HG03575 (cell line): ENCODE results near the gene ZFP62.
"Not testable (repeated sequence)": the region's sequence is repeated elsewhere in the genome, so short reads cannot be mapped to it uniquely, and the experiment has no call there.

Source experiments
- ATAC-seq: cut with Tn5 transposase; IDR thresholded peaks from one replicate; pipeline ENCODE4 v1.9.1; 2021; ENCODE audit not compliant: unreplicated experiment, insufficient number of reproducible peaks, low FRiP score; ENCODE audit errors: extremely low read depth

Gene ZFP62

DNA sequence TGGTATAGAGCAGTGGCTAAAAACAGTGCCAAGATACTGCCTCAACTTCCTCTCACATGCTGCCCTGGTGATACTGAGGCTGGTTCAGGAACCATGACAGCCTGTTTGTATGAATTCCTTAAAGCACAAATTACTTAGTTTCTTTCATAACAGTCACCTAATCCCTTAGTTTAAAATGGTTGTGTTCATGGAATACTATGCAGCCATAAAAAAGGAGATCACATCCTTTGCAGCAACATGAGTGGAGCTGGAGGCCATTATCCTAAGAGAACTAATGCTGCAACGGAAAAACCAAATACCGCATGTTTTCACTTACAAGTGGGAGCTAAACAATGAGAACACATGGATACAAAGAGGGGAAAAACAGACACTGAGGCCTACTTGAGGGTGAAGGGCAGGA, 21.8 kb downstream of the ZFP62 start:
- no peak for ATAC-seq

DNA sequence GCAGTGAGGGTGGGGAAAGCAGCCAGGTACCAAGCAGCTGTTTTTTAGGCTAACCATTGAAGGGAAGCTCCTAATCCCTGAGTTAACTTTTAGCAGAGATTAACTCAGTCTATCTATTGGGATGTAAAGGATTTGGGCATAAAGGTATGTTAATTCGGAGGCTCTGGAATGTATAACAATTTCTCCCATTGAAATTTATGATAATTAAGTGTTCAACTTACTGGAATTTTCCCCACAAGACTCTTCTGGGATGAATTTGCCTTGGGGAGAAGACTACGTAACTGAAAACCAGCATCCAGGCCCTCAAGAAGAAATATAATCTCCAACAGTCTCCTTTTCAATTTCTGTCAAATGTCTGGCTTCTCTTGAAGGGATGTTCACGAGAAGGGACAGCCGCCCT, 23.6 kb downstream of the ZFP62 start:
- ATAC-seq = no peak

DNA sequence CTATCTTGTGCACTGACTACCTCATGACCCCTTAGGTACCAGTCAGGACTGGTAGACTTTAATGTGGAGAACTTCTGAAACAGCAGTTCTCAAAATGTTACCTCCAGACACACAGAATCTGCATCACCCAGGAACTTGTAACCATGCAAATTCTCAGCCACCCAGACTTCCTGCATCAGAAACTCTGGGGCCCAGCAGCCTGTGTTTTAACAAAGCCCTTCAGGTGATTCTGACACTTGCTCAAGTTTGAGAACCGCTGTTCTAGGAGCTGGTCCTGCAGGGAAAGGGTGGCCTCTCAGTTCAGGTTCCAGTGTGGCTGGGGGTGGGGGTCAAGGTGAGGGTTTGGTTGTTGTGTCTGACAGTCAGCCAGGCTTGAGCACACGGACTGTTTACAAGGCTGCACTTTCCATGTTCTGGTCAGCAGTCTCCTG, 28.4 kb downstream of the ZFP62 start:
- no peak for ATAC-seq

DNA sequence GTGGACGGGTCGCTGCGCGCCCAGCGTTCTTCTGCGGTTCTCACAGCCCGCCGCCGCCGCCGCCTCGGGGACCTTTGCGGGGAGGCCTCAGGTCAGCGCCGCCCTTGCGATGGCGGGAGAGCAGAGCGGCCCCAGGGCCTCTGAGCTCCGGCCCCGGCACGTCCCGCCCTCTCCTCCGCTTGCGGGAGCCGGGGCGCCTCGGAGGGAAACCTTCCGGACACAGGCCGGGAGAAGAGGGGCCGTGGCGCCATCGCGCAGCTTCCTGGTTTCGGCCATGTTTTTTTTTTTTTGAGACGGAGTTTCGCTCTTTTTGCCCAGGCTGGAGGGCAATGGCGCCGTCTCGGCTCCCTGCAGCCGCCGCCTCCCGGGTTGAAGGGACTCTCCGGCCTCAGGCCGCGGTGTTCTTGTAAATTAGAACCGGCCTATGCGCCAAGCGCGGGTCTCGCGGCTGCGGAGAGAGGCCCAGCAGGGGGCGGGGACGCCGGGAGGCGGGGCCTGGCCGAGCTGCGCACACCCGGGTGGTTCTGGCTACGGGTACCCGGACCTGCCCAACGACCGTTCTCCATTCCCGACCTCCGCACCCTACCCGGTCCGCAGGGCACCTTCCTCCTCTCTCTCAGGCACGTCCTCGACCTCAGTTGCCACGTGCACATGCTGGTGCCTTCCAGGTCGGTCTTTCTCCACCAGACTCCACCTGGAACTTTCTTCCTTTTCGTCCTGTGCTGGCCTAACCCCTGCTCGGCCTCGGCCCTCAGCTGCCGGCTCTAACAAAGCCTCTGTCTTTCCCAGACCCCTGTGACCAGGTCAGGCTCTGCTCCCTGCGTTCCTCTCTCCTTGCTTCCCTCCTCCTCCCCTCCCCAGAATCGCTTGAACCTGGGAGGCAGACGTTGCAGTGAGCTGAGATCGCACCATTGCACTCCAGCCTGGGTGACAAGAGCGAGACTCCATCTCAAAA, 29.7 kb downstream of the ZFP62 start:
- peak; percentile 31 for ATAC-seq

DNA sequence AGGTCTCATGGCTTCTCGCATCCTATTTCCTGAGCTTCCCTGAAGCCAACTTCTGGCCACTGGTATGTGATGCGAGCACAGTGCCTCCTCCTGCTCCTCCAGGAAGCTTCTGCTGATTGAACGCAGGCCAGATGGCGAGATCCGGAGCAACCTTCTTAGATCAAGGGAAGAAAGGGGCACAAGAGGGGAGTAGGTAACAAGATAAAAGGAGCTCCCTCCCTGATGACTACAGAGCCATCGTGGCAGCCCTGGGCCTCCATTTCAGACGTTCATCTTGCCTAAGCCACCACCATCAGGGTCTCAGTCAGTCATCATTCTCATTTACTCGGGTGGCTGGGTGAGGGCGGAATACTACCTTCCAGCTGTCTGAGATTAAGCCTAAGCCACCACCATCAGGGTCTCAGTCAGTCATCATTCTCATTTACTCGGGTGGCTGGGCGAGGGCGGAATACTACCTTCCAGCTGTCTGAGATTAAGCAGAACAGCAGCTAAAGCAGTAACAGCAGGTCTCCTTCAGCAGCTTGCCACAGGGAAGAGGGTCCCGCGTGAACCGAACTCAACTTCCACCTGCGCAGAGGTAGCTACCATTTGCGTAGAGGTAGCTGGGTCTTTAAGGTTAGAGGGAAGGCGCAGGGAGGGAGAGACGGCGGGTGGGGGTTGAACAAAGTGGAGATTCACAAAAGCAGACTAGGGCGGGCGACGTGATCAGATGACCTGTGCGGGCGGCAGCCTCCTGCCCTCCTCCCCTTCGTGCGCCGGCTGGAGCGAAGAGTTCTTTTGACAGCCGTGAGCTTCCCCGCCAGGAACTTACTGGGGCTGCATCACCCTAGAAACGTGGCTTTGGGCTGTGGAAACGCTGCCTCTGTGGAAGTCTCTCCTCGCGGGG, 30.6 kb downstream of the ZFP62 start:
- ATAC-seq = no peak

- no peak for ATAC-seq
Observed at GRCh38 chr5:180829726-180830125, 31.4 kb downstream of the ZFP62 start.

DNA sequence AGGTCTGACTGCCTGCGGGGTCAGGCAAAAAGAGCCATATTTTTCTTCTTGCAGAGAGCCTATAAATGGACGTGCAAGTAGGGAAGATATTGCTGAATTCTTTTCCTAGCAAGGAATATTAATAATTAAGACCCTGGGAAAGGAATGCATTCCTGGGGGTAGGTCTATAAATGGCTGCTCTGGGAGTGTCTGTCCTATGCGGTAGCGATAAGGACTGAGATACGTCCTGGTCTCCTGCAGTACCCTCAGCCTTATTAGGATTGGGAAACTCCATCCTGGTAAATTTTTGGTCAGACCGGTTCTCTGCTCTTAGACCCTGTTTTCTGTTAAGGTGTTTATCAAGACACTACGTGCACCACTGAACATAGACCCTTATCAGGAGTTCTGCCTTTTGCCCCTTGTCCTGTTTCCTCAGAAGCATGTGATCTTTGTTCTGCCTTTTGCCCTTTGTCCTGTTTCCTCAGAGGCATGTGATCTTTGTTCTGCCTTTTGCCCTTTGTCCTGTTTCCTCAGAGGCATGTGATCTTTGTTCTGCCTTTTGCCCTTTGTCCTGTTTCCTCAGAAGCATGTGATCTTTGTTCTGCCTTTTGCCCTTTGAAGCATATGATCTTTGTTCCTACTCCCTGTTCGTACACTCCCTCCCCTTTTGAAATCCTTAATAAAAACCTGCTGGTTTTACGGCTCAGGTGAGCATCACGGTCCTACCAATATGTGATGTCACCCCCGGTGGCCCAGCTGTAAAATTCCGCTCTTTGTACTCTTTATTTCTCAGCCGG, 32.1 kb downstream of the ZFP62 start:
- not testable (repeated sequence) for ATAC-seq

GRCh38 chr5:180827374-180827773, 33.7 kb downstream of the ZFP62 start:
- ATAC-seq = not testable (repeated sequence)

DNA sequence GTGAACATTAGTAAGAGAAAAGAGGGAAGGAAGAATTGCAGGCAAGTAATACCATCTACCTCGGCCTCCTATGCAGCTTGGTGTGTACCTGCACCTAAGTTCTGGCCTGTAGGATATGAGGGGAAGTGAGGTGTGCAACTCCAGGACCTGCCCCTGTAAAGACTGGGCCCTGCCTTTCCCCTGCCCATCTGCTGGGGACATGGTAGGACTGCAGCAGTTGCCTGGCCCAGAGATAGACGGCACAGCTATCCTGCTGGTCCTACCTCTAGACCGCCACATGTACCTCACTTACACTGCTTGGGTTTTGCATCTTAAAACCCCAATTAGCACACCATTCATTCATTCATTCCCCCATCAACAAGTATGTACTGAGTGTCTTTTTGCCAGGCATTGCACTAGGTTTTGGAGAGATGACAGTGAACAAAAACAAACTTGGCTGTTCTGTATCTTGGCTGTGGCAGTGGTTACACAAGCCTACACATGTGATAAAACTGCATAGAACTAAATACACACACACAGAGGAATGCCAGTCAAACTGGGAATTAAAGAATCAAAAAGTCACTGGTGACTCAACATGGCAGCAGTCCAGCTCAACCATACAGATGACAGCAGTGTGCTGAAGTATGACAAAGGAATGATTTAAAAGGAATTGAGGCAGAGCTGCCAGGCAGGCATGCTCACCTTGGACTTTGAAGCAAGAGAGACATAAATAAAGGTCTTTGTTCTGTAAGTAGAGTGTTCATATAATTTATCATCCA, 35.1 kb downstream of the ZFP62 start:
- no peak for ATAC-seq

GRCh38 chr5:180824630-180825476, 36.2 kb downstream of the ZFP62 start:
- ATAC-seq = no peak

DNA sequence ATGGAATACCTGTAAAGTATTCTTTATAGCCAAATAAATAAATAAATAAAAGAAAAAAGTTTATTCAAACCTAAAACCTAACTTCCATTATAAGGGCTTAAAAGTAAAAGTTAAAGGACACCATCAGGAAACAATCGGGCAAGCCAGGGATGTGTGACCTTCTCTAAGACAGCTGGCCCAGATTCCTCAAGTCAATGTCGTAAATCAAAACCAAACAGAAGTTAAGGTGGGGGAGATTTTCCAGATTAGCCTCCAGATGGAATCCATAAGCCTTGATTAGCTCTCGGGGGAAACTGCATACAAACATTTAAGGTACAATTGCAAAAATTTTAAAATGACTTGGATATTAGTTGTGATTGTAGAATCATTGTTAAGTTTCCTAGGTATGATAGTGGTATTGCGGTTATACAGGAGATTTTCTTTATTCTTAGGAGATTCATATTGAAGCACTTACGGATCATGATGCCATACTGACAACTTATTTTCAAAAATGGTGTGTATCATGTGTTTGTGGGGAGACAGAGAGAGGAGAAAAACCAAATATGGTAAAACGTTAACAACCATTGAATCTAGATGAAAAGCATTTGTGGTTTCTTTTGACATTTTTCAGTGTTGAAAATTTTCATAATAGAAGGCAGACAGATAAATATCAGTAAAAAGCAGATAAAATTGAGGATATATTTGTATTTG, 37.0 kb downstream of the ZFP62 start:
- ATAC-seq = no peak

DNA sequence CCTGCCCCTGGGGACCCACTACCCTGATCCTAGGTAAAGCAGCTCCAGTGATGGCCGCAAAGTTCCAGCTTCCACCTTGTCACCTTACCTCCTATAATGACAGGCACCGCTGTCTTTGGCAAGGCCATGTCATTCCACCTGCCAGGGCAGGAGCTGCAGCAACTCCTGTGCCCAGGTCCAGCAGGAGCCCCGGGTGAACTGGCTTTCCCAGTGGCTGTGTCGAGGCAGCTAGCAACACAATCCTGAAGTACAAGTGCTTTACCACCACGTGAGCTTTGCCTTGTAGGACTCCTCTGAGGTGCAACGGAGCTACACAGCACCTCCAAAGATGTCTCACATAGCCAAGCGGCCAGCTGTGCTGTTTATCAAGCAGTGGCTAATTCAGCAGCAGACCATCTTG, 37.7 kb downstream of the ZFP62 start:
- no peak for ATAC-seq

DNA sequence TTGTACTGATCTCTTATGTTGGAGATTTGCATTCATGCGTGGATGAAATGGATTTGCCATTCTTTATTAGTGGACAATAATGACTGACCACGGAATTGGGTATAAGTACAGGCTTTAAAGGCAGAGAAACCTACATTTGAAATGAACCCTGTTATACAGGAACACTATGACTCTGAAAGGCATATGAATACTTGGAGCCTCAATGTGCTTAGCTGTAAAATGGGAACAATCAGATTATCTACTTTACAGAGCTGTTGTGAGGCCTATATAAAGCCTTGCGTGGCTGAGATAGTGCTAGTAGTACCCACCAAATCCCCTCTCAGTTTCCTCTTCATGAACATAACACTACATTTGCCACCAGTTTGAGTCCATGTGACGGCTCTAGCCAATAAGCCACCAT, 39.5 kb downstream of the ZFP62 start:
- no peak for ATAC-seq

GRCh38 chr5:180820788-180821321, 40.2 kb downstream of the ZFP62 start:
- no peak for ATAC-seq

- ATAC-seq = no peak
Observed at GRCh38 chr5:180818677-180819341, 42.3 kb downstream of the ZFP62 start.

DNA sequence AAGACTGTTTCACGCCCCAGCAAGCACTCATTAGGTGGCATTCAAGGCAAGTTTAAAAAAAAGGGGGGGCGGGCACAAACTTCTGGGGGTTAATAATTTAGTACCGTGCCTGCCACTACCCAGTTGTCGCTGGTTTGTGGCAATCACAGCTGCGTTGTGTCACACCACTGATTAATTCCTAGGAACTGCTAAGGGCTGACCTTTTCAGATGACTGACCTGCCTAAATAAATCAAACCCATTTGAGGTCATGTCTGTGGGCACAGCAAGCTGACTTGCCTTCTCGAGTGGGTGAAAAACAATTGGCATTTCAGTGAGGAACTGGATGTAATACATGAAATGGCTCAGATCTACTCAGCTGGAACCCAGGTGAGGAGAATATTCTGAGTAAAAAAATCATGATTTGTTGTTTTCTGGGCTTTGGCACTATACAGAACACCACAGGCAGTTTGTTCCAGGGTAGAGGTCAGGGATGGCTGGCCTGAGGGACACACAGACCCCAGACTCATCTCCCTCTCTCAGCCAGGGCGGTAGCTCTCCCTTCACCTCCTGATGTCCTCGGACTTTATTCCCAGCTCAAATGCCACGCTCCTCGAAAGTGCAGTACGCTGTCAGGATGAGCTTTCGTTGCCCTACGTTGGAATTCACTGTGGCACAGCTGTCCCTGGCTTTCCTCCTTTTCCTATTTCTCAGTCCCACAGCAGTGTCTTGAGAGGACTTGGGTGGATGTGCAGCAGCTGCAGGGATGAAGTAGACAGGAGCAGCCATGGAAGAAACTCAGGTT, 43.0 kb downstream of the ZFP62 start:
- no peak for ATAC-seq
